Measurements from ENCODE around the gene FAM114A2. TPM values are rescaled to one million over a fixed set of nuclear protein-coding genes. Genes with fewer than 3 reads are reported as not detected.

The FAM114A2 gene
- total RNA-seq, 2 experiments from 2014 or later, result 22.3 to 27.0 TPM

DNA sequence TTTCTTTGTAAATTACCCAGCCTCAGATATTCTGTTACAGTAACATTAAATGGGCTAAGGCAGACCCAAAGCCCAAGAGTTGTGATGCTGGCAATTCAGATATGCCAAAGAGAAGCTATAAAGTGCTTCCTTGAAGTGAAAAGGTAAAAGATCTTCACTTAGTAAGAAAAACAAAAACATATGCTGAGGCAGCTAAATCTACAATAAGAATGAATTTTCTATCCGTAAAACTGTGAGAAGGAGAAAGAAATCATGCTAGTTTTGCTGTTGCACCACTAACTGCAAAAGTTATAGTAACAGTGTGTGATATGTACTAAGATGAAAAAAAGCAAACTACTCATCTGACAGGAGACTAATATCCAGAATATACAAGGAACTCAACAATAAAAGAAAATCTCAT is 39.9 kb downstream of the FAM114A2 start:
- CTCF ChIA-PET, result no interaction called here
- no peaks in the 10 kb centered on the region for H3K4me1 Mint-ChIP-seq
- H3K36me3 Mint-ChIP-seq, result peaks cover 34% of the 10 kb centered on the region

DNA sequence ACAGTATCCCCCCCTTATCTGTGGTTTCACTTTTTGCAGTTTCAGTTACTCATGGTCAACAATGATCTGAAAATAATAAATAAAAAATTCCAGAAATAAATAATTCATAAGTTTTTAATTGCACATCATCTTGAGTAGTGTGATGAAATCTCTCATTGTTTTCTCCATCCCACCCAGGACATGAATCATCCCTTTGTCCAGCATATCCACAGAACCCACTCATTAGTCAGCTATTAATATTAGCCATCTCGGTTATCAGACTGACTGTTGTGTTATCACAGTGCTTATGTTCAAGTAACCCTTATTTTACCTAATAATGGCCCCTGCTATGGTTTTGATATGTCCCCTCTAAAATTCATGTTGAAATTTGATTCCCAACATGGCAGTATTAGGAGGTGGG is 40.7 kb downstream of the FAM114A2 start:
- DNase-seq (no peak), ATAC-seq (no peak)
- Mint-ChIP-seq H3K27ac (no peak overlapping the region), H3K4me3 (no peak overlapping the region), H3K27me3 (no peaks in the 10 kb centered on the region), H3K9me3 (ENCODE audit: low read depth) (no peaks in the 10 kb centered on the region), H3K4me1 (no peaks in the 10 kb centered on the region), H3K36me3 (peaks cover 34% of the 10 kb centered on the region)
- CTCF ChIA-PET, result no interaction called here

More for the DNA sequence above, 39.9 kb downstream of the FAM114A2 start:
- Mint-ChIP-seq H3K9me3 (ENCODE audit: low read depth) (no peaks in the 10 kb centered on the region), H3K27me3 (no peaks in the 10 kb centered on the region), H3K27ac (no peak overlapping the region), H3K4me3 (no peak overlapping the region)
- DNase-seq, result no peak
- ATAC-seq, result no peak

DNA sequence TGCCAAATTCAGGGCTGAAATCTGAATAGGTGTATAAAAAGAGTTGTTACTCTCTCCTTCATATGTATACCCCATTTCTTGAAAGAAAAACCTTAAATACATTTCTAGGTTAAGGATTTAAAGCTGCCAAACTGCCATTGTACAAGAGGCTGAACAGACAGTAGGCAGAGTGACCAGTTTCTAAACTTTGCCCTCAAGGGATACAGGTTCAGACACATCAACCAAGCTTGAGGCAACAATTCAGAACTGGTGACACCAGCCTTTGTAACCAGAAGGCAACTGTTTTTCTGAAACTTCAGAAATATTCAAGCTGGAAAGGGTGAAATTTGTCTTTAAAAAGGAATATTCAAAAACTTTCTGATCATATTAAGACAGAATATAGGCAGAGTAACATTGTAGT is 47.5 kb downstream of the FAM114A2 start:
- Mint-ChIP-seq H3K27ac (no peak overlapping the region), H3K9me3 (ENCODE audit: low read depth) (no peaks in the 10 kb centered on the region), H3K4me3 (no peak overlapping the region), H3K27me3 (no peaks in the 10 kb centered on the region), H3K4me1 (no peaks in the 10 kb centered on the region), H3K36me3 (peaks cover 12% of the 10 kb centered on the region)
- DNase-seq (no peak), ATAC-seq (no peak)
- CTCF ChIA-PET, result interaction anchor here (4.1 kb wide), 1 partner anchor 17 kb away, joined by 12 read pairs; no protein-coding TSS in a partner anchor

DNA sequence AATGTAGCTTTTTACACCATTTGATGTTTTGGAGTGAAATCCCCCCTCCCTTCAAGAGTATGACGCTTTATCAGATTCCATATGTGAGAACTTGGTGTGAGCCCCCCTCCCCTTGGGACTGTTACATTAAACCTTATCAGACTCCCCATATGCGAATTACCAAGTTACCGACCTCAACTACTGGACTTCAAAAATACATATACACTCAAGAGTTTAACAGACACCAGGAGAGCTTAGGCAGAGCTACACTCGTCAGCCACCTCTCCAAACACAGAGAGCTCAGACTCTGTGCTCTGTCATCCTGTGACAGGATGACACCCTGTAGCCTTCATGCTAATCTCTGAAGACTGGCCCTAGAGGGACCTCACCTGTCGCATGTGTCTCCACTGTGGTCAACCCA is 50.2 kb downstream of the FAM114A2 start:
- DNase-seq (no peak), ATAC-seq (no peak)
- peaks cover 9% of the 10 kb centered on the region for H3K36me3 Mint-ChIP-seq
- H3K9me3 Mint-ChIP-seq (ENCODE audit: low read depth), result no peaks in the 10 kb centered on the region
- no peak overlapping the region for H3K4me3 Mint-ChIP-seq
- H3K27me3 Mint-ChIP-seq, result no peaks in the 10 kb centered on the region
- H3K27ac Mint-ChIP-seq, result no peak overlapping the region
- H3K4me1 Mint-ChIP-seq, result no peaks in the 10 kb centered on the region
- CTCF ChIA-PET, result interaction anchor here (4.1 kb wide), 1 partner anchor 14 kb away, joined by 12 read pairs; no protein-coding TSS in a partner anchor

DNA sequence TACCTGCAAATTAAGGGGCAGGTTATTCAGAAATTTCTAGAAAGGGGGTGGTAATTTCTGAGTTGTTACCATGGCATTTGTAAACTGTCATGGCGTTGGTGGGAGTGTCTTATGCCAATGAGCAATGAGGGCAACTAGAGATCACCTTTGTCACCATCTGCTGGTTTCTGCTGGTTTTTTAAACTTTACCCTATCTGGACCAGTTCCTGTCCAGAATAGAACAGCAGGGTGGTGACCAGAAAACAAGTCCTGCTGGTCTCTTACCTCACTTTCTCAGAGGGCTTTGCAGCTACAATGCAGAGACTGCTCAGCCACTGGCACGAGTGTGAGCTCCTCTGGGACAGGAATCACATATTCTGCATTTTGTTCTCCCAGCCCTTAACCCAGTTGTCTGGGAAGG is 51.4 kb downstream of the FAM114A2 start:
- no peak for DNase-seq
- Mint-ChIP-seq H3K9me3 (ENCODE audit: low read depth) (no peaks in the 10 kb centered on the region), H3K27ac (no peak overlapping the region), H3K27me3 (no peaks in the 10 kb centered on the region), H3K36me3 (peaks cover 6% of the 10 kb centered on the region), H3K4me3 (no peak overlapping the region), H3K4me1 (no peaks in the 10 kb centered on the region)
- CTCF ChIA-PET, result interaction anchor here (2.4 kb wide), 1 partner anchor 12 kb away, joined by 12 read pairs; no protein-coding TSS in a partner anchor
- ATAC-seq, result no peak

DNA sequence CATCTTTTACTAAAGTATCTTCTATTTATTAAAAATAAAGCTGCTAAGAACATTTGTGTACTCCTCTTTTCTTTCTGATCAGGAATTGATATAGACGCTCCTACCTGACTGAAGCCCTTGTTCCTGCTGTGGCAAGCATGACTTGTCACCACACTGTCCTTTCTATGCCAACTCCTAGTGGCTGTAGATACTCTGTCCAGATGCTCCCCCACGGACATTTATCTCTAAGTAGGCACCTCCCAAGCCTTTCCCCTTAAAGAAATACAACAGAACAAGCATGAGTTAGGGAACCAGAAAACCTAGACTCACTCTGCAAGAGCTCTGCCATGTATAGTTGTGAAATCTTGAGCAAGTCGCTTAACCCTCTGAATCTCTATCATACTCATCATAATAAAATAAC is 53.2 kb downstream of the FAM114A2 start:
- Mint-ChIP-seq H3K27me3 (no peaks in the 10 kb centered on the region), H3K27ac (no peak overlapping the region), H3K9me3 (ENCODE audit: low read depth) (no peaks in the 10 kb centered on the region), H3K36me3 (no peaks in the 10 kb centered on the region), H3K4me1 (no peaks in the 10 kb centered on the region), H3K4me3 (no peak overlapping the region)
- no peak for ATAC-seq
- CTCF ChIA-PET, result interaction anchor here (1.7 to 2.4 kb wide), 2 partner anchors 11 to 251 kb away, joined by 3 to 12 read pairs; no protein-coding TSS in a partner anchor
- DNase-seq, result no peak

DNA sequence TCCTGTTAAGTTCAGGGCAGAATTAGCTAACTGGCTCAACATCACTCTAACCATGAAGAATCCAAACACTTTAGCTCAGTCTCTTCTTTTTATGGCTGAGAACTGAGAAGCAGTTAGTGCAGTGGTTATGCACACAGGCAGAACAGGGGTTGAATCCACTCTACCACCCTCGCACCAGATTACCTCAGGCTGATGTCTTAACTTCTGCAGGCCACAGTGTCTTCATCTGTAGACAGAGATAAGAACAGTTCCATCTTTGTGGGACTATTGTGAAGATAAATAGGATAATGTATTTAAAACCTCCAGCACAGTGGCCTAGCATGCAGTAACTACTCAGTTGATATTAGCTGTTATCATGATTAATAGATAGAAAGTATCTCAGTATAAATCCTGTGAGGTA is 54.8 kb downstream of the FAM114A2 start:
- peaks cover 3% of the 10 kb centered on the region for H3K27me3 Mint-ChIP-seq
- no peak overlapping the region for H3K27ac Mint-ChIP-seq
- no peaks in the 10 kb centered on the region for H3K36me3 Mint-ChIP-seq
- H3K9me3 Mint-ChIP-seq (ENCODE audit: low read depth), result no peaks in the 10 kb centered on the region
- H3K4me1 Mint-ChIP-seq, result no peaks in the 10 kb centered on the region
- no peak for DNase-seq
- ATAC-seq, result no peak
- H3K4me3 Mint-ChIP-seq, result no peak overlapping the region
- CTCF ChIA-PET, result interaction anchor here (1.7 kb wide), 1 partner anchor 19 kb away, joined by 4 read pairs; no protein-coding TSS in a partner anchor

DNA sequence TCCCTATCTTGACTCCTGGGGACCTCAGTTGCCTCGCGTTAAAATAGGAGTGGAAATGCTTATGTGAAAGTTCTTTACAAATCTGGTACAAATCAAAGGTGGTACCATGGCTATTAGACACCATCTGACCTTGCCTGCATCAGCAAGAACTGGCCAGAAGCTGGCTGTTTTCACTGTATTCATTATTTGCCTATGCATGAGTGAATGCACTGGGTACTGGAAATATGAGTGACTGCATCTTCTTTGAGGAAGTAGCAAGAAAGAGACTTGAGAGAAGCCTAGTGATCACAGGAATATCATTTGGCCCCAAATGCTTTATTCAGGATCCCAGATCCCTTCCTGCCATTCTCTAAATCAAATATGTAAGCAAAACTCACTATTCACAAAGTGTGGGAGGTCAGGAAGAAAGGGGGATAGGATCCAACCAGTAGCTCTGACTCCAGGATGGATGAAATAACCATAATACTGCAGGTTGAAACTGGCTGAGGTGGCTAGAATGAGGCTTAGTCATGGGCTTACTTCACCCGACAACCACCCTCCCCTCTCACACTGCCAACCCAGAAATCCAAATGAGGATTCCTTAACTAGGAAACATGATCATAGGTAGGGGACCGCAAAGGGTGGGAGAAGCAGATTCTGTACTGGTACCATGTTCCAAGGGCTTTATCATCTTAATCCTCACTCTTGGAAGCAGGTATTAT is 56.7 kb downstream of the FAM114A2 start:
- Mint-ChIP-seq H3K27ac (no peak overlapping the region), H3K9me3 (ENCODE audit: low read depth) (no peaks in the 10 kb centered on the region), H3K27me3 (peaks cover 8% of the 10 kb centered on the region), H3K36me3 (no peaks in the 10 kb centered on the region), H3K4me3 (no peak overlapping the region), H3K4me1 (no peaks in the 10 kb centered on the region)
- CTCF ChIA-PET, result interaction anchor here (1.0 kb wide), 1 partner anchor 8 kb away, joined by 5 read pairs; no protein-coding TSS in a partner anchor
- ATAC-seq, result no peak
- no peak for DNase-seq

DNA sequence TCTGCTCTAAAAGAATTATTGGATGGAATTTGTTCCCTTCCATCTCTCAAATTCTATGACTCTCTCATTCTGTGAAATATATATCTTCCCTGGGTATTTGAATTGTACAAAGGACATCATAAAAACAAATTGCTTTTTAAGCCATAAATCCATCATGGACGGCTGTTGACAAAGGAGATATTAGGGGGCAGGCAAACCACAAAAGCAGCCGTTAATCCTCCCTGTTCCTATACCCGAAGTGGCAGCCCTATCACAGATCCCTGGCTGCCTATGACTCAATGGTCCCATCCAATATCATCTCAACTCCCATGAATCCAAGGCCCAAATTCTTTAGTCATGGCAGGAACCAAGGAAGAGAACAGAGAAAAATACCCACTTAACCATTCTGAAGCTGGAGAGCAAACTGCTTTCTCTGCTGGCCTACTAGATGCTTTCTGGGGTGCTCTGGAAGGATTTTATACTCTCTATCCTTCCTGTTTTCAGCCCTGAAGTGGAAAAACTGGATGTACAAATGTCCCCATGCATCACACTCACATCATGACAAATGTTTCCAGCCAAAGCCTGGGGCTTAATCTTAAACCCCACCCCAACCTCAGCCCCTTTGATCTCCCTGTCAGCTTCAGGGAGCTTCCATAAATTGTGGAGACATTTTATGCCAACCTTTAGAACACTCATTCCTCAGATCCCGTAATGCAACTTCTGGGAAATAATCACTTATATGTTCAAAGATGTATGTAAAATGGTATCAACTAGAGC is 59.5 kb downstream of the FAM114A2 start:
- CTCF ChIA-PET, result interaction anchor here (0.7 to 1.3 kb wide), 2 partner anchors 14 to 258 kb away, joined by 3 to 4 read pairs; no protein-coding TSS in a partner anchor
- H3K36me3 Mint-ChIP-seq, result no peaks in the 10 kb centered on the region
- peaks cover 14% of the 10 kb centered on the region for H3K27me3 Mint-ChIP-seq
- no peak overlapping the region for H3K27ac Mint-ChIP-seq
- H3K4me1 Mint-ChIP-seq, result no peaks in the 10 kb centered on the region
- DNase-seq (no peak), ATAC-seq (no peak)
- no peaks in the 10 kb centered on the region for H3K9me3 Mint-ChIP-seq (ENCODE audit: low read depth)
- H3K4me3 Mint-ChIP-seq, result no peak overlapping the region

DNA sequence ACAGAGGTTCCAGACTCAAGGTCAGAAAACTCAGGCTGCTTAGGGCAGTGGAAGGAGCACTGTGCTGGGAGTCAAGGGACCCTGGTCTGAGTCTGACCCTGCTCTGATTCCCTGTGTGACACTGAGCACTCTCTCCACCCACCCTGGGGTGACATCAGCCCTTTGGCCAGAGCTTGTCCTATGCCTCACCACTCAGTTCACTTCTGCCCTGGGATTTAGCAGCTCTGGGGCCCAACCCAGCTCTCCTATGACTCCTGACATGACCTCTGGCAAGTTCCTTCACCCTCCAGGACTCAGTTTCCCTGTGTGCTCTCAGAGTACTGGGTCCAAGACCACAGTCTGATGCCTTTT is 63.9 kb downstream of the FAM114A2 start:
- no peaks in the 10 kb centered on the region for H3K9me3 Mint-ChIP-seq (ENCODE audit: low read depth)
- H3K4me3 Mint-ChIP-seq, result no peak overlapping the region
- ATAC-seq (no peak), DNase-seq (no peak)
- no peaks in the 10 kb centered on the region for H3K36me3 Mint-ChIP-seq
- H3K27me3 Mint-ChIP-seq, result peaks cover 14% of the 10 kb centered on the region
- no peaks in the 10 kb centered on the region for H3K4me1 Mint-ChIP-seq
- H3K27ac Mint-ChIP-seq, result no peak overlapping the region
- CTCF ChIA-PET, result interaction anchor here (0.8 to 3.4 kb wide), 18 partner anchors 8 to 672 kb away, joined by 3 to 21 read pairs (median 5); partner anchors contain the start of genes FAM114A2, GALNT10 and MFAP3

DNA sequence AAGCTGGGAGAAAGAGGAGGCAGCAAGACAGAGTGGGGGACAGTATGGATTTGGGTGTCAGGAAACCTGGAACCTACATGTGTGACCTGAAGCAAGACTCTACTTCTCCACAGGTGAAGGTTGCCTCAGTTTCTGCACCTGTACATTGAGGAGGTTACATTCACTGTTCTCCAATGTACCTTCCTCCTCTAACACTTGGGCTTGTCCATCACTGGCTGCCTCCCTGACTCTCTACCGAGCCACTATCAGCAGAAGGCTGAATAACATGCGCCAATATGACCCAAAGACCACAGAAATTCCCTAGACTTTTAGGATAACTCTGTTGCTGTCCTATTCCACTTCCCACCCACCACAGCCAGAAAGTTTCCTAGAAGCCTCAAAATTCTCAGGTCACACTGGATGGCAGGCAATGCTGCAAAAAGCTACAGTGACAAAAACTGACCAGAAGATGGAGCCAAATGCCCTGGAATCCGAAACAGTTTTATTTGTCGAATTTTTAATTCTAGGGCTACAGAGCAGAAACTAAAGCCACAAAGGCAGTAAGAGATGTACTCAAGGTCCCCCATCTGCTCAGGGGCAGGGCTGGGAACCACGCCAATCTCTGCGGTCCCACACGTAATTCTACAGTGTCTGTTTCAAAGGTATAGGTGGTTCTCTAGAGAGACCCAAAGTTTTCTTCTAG is 64.4 kb downstream of the FAM114A2 start:
- peak; percentile 54 for DNase-seq
- CTCF ChIA-PET, result interaction anchor here (0.8 to 3.4 kb wide), 15 partner anchors 9 to 673 kb away, joined by 3 to 21 read pairs (median 5); partner anchors contain the start of genes FAM114A2, GALNT10 and MFAP3
- Mint-ChIP-seq H3K27me3 (peaks cover 14% of the 10 kb centered on the region), H3K27ac (no peak overlapping the region), H3K9me3 (ENCODE audit: low read depth) (no peaks in the 10 kb centered on the region), H3K4me1 (no peaks in the 10 kb centered on the region), H3K4me3 (no peak overlapping the region), H3K36me3 (no peaks in the 10 kb centered on the region)
- peak; percentile 64 for ATAC-seq

DNA sequence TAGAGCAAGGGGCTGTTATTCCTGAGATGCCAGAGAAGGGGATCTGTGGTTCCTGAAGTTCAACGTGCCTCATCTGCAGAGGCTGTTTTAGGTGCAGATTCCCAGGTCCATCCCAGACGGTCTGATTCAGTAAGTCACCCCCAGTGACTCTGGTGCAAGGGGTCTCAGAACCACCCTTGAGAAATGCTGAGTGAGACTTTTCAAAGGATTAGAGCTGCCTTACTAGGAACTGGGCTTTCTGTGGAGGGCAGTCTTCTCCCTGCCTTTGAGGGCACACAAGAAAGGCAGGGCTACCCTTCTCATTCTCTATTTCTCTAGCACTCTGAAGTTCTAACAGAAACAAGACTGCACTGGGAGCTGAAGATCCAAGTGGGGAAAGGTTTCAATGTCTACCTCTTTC is 66.5 kb downstream of the FAM114A2 start:
- no peaks in the 10 kb centered on the region for H3K4me1 Mint-ChIP-seq
- peaks cover 13% of the 10 kb centered on the region for H3K27me3 Mint-ChIP-seq
- H3K4me3 Mint-ChIP-seq, result no peak overlapping the region
- no peaks in the 10 kb centered on the region for H3K36me3 Mint-ChIP-seq
- ATAC-seq (no peak), DNase-seq (no peak)
- H3K27ac Mint-ChIP-seq, result no peak overlapping the region
- CTCF ChIA-PET, result no interaction called here
- no peaks in the 10 kb centered on the region for H3K9me3 Mint-ChIP-seq (ENCODE audit: low read depth)

DNA sequence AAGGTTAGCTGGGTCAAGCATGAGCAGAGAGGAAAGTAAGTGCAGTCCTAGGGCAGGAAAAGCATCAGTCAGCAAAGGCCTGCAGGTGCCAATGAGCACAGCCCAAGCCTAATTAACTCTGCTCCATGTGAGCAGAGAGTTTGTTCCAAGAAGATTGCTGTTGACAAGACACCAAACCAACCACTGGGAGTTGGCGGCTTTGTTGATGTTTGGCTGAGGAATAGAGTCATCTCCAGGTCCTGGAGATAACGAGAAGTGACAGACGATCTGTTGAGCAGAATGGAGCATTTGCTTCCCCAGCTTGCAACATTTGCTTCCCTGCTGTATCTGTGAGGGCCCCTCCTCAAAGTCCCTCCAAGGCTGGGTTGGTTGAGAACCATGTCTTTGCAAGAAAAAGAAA is 68.2 kb downstream of the FAM114A2 start:
- Mint-ChIP-seq H3K36me3 (no peaks in the 10 kb centered on the region), H3K9me3 (ENCODE audit: low read depth) (no peaks in the 10 kb centered on the region), H3K4me1 (no peaks in the 10 kb centered on the region), H3K4me3 (no peak overlapping the region), H3K27me3 (peaks cover 13% of the 10 kb centered on the region), H3K27ac (no peak overlapping the region)
- CTCF ChIA-PET, result interaction anchor here (0.6 kb wide), 1 partner anchor 210 kb away, joined by 3 read pairs; no protein-coding TSS in a partner anchor
- no peak for ATAC-seq
- DNase-seq, result no peak
